Activated CD4-positive, alpha-beta T cell treated with anti-CD3 and anti-CD28 coated beads, Interleukin-2, amount 50 U/mL, for 1 hour (primary cell): ENCODE measurements around the gene SON.
"Not testable (repeated sequence)": the region's sequence is repeated elsewhere in the genome, so short reads cannot be mapped to it uniquely, and the experiment has no call there.

Source experiments
- DNase-seq: peaks from one replicate; pipeline ENCODE4 v3.0.0-alpha.2; 2020

The SON gene

DNA sequence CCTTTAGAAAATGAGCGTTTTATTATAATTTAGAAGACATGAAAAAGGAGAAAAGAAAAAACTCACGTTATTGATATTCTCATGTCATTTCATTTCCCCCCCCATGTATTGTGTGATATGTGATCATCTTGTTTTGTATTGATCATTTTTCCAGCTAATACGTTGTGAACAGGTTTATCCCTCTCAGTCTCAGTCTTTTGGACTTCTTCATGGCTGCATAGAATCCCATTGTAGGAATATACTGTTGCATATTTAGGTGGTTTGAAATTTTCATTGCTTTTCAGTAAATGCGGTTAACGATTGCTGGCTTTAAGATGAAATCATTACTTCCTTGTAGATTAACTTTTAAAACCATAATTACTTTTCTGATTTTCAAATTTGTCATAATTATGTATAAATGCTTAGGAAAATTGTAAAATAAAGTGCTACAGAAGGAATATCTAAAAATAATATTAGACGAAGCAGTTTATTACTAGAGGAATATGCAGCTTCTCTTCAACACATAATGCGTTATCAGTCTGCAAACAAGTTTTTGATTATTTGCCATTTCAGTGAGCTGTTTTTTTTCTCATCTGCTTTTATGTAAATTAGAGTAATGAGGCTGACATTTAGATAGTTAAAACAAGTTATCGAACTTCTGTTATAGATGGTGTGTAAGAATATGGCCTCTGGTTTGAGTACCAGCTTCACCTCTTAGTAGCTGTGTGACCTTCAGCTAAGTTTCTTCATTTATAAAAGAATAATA lies 1.8 kb downstream of the SON start:
- DNase-seq = no peak

DNA sequence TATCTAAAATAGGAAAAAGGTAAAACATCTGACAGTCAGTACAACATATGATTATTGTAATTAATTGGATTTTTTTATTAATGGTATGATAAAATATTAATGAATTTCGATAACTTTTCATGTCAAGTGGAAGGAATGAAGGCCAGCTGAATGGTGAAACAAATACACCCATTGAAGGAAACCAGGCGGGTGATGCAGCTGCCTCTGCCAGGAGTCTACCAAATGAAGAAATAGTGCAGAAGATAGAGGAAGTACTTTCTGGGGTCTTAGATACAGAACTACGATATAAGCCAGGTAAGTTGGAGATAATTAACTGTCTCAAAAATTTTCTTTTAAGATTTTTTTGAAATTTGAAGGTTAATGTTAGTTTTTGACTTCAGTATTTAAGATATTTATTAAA lies 3.2 kb downstream of the SON start:
- DNase-seq = no peak

DNA sequence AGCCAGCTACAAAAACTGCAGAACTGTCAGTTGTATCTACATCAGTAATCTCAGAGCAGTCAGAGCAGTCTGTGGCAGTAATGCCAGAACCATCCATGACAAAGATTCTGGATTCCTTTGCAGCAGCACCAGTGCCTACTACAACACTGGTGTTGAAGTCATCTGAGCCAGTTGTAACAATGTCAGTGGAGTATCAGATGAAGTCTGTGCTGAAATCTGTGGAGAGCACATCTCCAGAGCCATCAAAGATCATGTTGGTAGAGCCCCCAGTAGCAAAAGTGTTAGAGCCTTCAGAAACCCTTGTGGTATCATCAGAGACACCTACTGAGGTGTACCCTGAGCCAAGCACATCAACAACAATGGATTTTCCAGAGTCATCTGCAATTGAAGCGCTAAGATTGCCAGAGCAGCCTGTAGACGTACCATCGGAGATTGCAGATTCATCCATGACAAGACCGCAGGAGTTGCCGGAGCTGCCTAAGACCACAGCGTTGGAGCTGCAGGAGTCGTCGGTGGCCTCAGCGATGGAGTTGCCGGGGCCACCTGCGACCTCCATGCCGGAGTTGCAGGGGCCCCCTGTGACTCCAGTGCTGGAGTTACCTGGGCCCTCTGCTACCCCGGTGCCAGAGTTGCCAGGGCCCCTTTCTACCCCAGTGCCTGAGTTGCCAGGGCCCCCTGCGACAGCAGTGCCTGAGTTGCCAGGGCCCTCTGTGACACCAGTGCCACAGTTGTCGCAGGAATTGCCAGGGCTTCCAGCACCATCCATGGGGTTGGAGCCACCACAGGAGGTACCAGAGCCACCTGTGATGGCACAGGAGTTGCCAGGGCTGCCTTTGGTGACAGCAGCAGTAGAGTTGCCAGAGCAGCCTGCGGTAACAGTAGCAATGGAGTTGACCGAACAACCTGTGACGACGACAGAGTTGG lies 7.3 kb downstream of the SON start:
- no peak for DNase-seq

DNA sequence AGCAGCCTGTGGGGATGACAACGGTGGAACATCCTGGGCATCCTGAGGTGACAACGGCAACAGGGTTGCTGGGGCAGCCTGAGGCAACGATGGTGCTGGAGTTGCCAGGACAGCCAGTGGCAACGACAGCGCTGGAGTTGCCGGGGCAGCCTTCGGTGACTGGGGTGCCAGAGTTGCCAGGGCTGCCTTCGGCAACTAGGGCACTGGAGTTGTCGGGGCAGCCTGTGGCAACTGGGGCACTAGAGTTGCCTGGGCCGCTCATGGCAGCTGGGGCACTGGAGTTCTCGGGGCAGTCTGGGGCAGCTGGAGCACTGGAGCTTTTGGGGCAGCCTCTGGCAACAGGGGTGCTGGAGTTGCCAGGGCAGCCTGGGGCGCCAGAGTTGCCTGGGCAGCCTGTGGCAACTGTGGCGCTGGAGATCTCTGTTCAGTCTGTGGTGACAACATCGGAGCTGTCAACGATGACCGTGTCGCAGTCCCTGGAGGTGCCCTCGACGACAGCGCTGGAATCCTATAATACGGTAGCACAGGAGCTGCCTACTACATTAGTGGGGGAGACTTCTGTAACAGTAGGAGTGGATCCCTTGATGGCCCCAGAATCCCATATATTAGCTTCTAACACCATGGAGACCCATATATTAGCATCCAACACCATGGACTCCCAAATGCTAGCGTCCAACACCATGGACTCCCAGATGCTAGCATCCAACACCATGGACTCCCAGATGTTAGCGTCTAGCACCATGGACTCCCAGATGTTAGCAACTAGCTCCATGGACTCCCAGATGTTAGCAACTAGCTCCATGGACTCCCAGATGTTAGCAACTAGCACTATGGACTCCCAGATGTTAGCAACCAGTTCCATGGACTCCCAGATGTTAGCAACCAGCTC lies 8.2 kb downstream of the SON start:
- no peak for DNase-seq

DNA sequence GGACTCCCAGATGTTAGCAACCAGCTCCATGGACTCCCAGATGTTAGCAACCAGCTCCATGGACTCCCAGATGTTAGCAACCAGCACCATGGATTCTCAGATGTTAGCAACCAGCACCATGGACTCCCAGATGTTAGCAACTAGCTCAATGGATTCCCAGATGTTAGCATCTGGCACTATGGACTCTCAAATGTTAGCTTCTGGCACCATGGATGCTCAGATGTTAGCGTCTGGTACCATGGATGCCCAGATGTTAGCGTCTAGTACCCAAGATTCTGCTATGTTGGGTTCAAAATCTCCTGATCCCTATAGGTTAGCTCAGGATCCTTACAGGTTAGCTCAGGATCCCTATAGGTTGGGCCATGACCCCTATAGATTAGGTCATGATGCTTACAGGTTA lies 8.8 kb downstream of the SON start:
- DNase-seq = no peak

DNA sequence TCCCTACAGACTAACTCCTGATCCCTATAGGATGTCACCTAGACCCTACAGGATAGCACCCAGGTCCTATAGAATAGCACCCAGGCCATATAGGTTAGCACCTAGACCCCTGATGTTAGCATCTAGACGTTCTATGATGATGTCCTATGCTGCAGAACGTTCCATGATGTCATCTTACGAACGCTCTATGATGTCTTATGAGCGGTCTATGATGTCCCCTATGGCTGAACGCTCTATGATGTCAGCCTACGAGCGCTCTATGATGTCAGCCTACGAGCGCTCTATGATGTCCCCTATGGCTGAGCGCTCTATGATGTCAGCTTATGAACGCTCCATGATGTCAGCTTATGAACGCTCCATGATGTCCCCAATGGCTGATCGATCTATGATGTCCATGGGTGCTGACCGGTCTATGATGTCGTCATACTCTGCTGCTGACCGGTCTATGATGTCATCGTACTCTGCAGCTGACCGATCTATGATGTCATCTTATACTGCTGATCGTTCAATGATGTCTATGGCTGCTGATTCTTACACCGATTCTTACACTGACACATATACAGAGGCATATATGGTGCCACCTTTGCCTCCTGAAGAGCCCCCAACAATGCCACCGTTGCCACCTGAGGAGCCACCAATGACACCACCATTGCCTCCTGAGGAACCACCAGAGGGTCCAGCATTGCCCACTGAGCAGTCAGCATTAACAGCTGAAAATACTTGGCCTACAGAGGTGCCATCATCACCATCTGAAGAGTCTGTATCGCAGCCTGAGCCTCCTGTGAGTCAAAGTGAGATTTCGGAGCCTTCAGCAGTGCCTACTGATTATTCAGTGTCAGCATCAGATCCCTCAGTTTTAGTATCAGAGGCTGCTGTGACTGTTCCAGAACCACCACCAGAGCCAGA lies 9.5 kb downstream of the SON start:
- no peak for DNase-seq

DNA sequence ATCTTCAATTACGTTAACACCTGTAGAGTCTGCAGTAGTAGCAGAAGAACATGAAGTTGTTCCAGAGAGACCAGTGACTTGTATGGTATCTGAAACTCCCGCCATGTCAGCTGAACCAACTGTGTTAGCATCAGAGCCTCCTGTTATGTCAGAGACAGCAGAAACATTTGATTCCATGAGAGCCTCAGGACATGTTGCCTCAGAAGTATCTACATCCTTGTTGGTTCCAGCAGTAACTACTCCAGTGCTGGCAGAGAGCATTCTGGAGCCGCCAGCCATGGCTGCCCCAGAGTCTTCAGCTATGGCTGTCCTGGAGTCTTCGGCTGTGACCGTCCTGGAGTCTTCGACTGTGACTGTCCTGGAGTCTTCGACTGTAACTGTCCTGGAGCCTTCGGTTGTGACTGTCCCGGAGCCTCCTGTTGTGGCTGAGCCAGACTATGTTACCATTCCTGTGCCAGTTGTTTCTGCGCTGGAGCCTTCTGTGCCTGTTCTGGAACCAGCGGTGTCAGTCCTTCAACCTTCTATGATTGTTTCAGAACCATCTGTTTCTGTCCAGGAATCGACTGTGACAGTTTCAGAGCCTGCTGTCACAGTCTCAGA lies 10.3 kb downstream of the SON start:
- DNase-seq = no peak

DNA sequence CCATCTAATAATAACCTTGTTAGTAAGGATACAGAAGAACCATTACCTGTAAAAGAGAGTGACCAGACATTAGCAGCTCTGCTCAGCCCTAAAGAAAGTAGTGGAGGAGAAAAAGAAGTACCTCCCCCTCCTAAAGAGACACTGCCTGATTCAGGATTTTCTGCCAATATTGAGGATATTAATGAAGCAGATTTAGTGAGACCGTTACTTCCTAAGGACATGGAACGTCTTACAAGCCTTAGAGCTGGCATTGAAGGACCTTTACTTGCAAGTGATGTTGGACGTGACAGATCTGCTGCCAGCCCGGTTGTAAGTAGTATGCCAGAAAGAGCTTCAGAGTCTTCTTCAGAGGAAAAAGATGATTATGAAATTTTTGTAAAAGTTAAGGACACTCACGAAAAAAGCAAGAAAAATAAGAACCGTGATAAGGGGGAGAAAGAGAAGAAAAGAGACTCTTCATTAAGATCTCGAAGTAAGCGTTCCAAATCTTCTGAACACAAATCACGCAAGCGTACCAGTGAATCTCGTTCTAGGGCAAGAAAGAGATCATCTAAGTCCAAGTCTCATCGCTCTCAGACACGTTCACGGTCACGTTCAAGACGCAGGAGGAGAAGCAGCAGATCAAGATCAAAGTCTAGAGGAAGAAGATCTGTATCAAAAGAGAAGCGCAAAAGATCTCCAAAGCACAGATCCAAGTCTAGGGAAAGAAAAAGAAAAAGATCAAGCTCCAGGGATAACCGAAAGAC lies 11.6 kb downstream of the SON start:
- DNase-seq = no peak

DNA sequence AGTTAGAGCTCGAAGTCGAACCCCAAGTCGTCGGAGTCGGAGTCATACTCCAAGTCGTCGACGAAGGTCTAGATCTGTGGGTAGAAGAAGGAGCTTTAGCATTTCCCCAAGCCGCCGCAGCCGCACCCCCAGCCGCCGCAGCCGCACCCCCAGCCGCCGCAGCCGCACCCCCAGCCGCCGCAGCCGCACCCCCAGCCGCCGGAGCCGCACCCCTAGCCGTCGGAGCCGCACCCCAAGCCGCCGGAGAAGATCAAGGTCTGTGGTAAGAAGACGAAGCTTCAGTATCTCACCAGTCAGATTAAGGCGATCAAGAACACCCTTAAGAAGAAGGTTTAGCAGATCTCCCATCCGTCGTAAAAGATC lies 12.1 kb downstream of the SON start:
- no peak for DNase-seq

DNA sequence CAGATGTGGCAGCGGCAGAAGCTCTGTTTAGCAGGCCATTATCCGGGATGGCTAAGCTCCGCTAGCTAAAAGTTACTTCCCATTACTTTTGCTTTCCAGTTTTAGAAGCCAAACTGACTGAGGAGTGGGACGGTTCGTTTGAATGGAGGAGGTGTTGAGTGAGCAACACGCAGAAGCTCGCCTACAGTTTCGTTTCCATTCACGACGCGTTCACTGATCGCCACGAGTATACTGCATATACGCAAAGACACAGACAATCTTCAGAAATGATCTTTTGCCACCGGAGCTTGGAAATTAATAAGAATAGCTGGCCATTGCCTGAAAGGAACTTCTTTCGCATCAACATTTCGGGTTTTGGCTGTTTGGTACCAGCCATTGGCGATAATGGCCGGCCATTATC lies 14.6 kb downstream of the SON start:
- DNase-seq = no peak

DNA sequence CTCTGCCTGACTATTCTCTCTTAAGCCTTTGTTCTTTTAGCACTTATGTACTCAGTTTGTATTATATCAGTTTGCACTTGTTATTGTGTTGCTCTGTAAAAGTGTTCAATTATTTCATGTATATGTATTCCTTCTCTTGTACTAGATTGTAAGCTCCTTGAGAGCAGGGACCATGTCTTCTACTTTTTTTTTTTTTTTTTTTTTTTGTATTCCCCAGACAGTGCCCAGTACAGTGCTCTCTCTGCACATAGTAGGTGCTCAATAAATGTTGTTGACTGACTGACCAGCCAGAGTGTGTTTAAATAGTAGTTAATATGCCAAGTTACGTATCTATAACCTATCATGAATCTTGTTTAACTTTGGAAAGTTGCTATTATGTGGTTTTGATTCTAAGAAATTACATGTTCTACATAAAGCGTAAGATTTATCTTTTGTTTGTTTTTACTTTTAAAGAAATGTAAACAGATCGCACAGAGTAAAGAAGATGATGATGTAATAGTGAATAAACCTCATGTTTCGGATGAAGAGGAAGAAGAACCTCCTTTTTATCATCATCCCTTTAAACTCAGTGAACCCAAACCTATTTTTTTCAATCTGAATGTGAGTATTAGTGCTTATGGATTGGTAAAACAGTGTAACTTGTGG lies 16.1 kb downstream of the SON start:
- DNase-seq = no peak

DNA sequence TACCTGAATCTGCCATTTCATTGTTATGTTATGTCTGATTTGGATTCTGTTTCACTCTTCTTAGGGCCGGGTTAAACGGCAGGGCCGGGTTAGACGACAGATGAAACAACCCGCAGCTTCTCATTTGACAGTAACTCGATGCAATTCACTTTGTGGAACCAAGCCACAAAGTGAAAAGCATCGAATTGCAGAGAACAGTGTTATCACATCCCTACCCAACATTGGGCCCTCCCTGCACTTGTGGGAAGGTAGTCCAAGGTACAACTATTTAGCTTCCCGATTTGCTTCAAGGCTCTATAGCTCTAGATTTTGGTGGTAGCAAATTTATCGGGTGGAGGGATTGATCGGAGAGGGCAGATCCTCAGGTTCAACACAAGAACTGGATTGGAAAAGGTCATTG lies 17.0 kb downstream of the SON start:
- DNase-seq = no peak

DNA sequence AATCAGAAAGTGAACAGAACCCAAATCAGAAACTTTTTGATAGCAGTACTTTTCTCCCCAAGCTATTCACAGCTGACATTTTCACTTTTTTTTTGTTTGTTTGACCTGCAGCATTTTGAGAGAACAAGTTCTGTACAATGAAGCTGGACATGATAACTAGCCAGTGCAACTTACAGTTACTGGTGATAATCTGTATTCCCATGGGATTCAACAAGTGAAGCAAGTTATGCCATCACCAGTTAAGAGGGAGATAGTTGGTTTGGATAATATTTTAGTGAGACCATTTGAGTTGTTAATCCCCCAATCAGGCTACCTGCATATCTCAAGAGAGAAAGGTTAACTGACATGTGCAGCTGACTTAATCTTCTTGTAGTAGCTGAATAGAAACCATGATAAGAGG lies 18.1 kb downstream of the SON start:
- DNase-seq = no peak

DNA sequence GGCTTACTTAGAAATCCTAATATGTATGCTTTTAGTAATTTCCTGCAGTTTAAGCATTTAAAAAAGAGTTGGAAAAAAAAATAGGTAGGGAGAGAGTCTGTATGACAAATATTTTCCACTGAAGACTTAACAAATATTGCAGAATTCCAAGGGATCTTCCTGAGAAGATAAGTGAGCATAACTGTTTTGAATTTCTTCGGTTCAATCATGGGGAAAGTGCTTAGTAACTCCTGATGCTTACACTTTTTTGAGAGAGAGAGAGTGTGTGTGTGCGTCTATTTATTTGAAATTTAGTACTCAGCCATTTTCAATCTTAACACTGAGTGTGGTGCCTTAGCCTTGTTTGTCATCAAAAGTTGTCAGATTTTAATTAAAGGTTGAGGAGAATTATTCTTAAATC lies 18.5 kb downstream of the SON start:
- no peak for DNase-seq

DNA sequence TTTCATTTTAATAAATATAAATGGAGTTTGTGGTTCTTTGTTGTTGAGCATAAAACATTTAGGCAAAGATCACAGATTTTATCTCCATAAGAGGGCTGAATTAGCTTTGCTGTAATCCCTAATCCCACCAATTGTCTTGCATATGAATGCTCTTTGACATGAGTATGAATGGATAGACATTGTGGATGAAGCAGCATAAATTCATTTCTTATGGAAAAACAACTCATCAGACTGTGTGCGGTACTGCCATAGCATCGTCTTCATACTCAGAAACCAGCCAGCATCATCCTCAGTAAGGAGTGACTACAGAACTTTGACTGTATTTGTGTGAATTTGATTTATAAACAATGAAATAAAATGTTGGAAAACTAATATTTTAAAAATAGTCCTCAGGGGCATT lies 19.6 kb downstream of the SON start:
- no peak for DNase-seq

DNA sequence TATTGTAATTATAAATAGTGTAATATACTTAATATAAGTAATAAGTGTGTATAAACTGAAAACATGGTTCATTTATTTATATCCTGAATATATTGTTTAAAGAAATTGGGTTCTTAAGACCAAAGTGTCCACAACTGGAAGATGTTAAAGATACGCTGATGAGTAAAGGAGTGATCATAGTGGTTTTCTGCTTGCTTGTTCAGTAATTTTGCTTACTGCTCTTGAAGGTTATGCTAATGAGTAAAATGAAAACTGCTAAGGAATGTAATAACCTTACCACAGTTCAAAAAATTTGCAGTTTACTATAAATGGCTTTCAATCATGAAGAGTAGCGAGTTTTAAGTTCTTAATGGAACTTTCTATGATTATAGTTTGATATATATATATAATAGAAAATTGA lies 23.7 kb downstream of the SON start:
- no peak for DNase-seq

DNA sequence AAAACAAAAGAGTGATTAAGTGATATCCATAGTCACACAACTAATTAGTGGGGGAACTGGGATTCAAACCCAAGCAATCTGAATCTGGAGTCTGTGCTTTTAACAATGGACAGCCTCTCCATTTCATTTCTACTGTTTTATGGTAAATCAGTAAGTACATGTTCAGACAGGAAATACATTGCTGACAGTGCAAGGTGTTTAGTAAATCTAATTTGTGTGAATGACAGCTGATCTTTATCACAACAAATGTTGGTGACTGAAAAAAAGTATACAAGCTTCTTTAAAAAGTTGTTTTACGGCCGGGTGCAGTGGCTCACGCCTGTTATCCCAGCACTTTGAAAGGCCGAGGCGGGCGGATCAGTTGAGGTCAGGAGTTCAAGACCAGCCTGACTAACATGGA lies 25.1 kb downstream of the SON start:
- DNase-seq = no peak

DNA sequence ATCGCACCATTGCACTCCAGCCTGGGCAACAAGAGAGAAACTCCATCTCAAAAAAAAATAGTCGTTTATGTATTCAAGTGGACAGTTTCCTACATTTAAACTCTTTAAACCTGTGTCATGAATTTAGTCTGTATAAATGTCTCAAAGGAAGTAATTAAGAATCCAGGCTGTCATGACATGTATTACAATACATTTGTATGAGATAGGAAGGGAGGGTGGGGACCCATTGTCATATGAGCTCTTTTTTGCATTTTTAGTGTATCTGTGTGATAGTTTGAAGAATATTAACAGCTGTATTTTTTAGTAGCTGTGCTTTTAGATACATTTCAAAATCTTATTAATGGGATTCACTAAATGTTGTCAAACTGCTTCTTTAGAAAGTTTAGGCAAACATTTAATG lies 25.6 kb downstream of the SON start:
- no peak for DNase-seq

DNA sequence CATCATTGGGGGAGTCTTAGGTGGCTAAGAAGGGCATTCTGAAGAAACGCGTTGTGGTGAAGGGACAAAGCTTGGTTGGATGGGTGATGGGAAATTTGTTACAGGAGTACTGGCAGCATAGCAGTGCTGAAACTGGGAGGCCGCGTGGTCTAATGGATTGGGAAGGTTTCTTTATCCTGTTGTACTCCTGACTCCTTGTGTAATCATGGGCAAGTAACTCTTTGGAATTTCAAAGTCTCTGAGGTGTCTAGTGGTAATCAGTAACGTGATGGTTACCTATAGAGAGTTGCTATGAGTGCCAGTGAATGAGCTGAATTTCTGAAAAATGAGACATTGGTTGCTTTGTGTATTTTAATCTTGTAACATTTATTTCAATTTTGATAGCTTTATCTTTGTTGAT lies 27.2 kb downstream of the SON start:
- DNase-seq = no peak

DNA sequence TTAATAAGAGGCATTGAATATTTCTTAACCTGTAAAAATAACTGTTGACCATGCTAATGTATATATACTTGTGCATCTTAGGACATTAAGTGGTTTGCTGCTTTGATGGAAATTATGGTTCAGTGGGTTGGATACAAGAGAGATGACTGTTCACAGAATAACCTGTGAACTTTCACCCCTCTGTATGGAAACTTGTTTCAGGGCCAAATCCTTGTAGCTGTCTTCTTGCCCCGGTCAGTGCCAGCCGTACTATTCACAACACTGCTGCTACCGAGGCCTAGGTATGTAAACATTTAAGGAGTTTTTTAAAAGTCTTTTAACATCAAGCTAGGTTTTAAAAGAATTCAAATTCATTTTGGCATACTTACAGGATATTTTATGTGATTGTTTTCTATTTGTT lies 29.5 kb downstream of the SON start:
- no peak for DNase-seq

DNA sequence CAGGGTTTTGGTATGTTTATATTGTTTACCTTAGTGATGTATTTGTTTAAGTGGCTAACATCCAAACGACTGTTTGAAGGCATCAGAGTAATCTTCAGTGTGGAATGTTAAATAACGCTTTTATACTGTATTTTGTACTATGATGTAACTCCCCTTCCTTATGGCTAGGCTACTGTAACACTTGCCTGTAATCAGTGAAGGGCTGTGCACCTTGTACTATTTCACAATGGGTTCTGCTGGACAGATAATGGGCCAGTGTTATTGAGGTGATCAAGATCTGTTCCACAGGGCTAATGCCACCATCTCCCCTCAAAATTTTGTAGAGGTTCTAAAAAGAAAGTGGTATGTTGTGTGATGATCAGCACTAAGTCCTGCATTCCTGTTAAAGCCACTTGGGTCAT lies 33.9 kb downstream of the SON start:
- not testable (repeated sequence) for DNase-seq
